ENCODE results near the gene OR10A7.

Gene OR10A7

GRCh38 chr12:55194382-55194781 lies 26.4 kb upstream of the OR10A7 start:
- DNase-seq (ENCODE audit: extremely low read depth, low read depth), result no peak
- H3K4me3 ChIP-seq (replicated peaks; ENCODE audit: low read depth, low read length), result no peak overlapping the region
- TF ChIP-seq, protein P1, sequence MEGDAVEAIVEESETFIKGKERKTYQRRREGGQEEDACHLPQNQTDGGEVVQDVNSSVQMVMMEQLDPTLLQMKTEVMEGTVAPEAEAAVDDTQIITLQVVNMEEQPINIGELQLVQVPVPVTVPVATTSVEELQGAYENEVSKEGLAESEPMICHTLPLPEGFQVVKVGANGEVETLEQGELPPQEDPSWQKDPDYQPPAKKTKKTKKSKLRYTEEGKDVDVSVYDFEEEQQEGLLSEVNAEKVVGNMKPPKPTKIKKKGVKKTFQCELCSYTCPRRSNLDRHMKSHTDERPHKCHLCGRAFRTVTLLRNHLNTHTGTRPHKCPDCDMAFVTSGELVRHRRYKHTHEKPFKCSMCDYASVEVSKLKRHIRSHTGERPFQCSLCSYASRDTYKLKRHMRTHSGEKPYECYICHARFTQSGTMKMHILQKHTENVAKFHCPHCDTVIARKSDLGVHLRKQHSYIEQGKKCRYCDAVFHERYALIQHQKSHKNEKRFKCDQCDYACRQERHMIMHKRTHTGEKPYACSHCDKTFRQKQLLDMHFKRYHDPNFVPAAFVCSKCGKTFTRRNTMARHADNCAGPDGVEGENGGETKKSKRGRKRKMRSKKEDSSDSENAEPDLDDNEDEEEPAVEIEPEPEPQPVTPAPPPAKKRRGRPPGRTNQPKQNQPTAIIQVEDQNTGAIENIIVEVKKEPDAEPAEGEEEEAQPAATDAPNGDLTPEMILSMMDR (IDR thresholded peaks at IDR 0.05; ENCODE audit: low read depth, low read length, missing control alignments), result no peak

- TF ChIP-seq, protein P1 (IDR thresholded peaks at IDR 0.05; ENCODE audit: low read depth, low read length, missing control alignments), result no peak
- no peak overlapping the region for H3K4me3 ChIP-seq (replicated peaks; ENCODE audit: low read depth, low read length)
- no peak for DNase-seq (ENCODE audit: extremely low read depth, low read depth)
These were observed 5.7 kb downstream of the OR10A7 start for GRCh38 chr12:55226523-55226922.

DNA sequence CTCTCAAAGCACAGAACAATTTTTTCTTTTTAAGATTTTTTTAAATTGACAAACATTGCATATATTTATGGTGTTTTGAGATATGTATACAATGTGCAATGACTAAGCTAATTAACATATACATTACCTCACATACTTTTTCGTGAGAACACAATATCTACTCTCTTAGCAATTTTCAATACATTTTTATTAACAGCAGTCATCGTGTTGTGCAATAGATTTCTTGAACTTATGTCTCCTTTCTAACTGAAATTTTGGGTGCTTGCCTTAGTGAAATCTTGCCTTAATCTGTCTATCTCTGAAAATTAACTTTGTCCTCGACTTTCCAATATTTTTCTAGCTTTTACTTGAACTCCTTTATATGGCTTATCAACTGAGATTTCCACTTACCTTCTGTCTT lies 6.8 kb downstream of the OR10A7 start:
- TF ChIP-seq, protein P1 (IDR thresholded peaks at IDR 0.05; ENCODE audit: low read depth, low read length, missing control alignments), result no peak

GRCh38 chr12:55244309-55244708 lies 23.5 kb downstream of the OR10A7 start, which contains the start of gene OR6C74:
OR6C74 (plus strand) TSS chr12:55244609; CDS start chr12:55247288, 2,679 bp downstream.
- DNase-seq (ENCODE audit: extremely low read depth, low read depth), result no peak
- no peak within 1 kb of the TSS for H3K4me3 ChIP-seq (replicated peaks; ENCODE audit: low read depth, low read length)
- TF ChIP-seq, protein P1 (IDR thresholded peaks at IDR 0.05; ENCODE audit: low read depth, low read length, missing control alignments), result no peak

More for the DNA sequence above, 6.8 kb downstream of the OR10A7 start:
- no peak overlapping the region for H3K4me3 ChIP-seq (replicated peaks; ENCODE audit: low read depth, low read length)
- no peak for DNase-seq (ENCODE audit: extremely low read depth, low read depth)

- DNase-seq (ENCODE audit: extremely low read depth, low read depth), result no peak
- TF ChIP-seq, protein P1 (IDR thresholded peaks at IDR 0.05; ENCODE audit: low read depth, low read length, missing control alignments), result no peak
- no peak overlapping the region for H3K4me3 ChIP-seq (replicated peaks; ENCODE audit: low read depth, low read length)
These were observed 25.3 kb downstream of the OR10A7 start for GRCh38 chr12:55246159-55246558.

DNA sequence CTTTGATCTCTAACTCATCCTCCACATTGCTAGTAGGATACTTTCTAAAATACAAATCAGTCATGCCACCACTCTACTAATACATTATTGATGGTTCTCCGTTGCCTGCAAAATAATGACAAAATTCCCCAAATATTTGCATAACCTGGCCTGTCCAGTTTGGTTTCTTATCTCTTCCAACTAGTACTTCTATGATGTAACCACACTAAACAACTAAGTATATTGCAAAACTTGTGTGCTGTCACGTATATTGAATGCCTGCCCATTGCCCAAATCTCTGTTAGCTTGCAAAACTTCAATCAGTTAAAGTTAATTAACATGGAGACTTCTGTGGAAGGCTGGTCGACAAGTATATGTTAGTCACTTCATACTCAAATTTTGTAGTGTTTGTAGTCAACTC lies 30.1 kb downstream of the OR10A7 start:
- DNase-seq (ENCODE audit: extremely low read depth, low read depth), result no peak
- H3K4me3 ChIP-seq (replicated peaks; ENCODE audit: low read depth, low read length), result no peak overlapping the region
- TF ChIP-seq, protein P1 (IDR thresholded peaks at IDR 0.05; ENCODE audit: low read depth, low read length, missing control alignments), result no peak

- TF ChIP-seq, protein P1 (IDR thresholded peaks at IDR 0.05; ENCODE audit: low read depth, low read length, missing control alignments), result no peak
- DNase-seq (ENCODE audit: extremely low read depth, low read depth), result no peak
- no peak overlapping the region for H3K4me3 ChIP-seq (replicated peaks; ENCODE audit: low read depth, low read length)
These were observed 32.5 kb downstream of the OR10A7 start for GRCh38 chr12:55253281-55253680.
